OCI-LY7 (cell line): ENCODE data around the gene DCC. TPM values are rescaled to one million over a fixed set of nuclear protein-coding genes. Genes with fewer than 3 reads are reported as not detected.

Experiments
- BruUV-seq: library from RNA; stranded (reverse); fragments of 400-500 nt; replicated peaks from 2 replicates; lab custom pipeline; 2021; lab: Mats Ljungman, UMichigan
- CTCF ChIA-PET: fragments of 300-600 bp; sonication (Branson Sonifier 250); formaldehyde crosslinking; loops from one replicate; lab custom pipeline; 2022; ENCODE audit warnings: antibody characterized with exemption; ENCODE audit not compliant: unreplicated experiment; lab: Charles Lee
- POLR2A ChIA-PET: fragments of 300-600 bp; sonication (Branson Sonifier 250); formaldehyde crosslinking; loops from one replicate; lab custom pipeline; 2022; ENCODE audit warnings: antibody characterized with exemption; lab: Charles Lee
- DNase-seq: peaks from one replicate; pipeline ENCODE4 v3.0.0-alpha.2; 2015; ENCODE audit warnings: low spot score
- H2AFZ ChIP-seq: fragments of 200-600 bp; sonication (generic), shearing (Covaris generic); 2 replicates; pipeline ENCODE4 v1.6.1; 2014; ENCODE audit warnings: mild to moderate bottlenecking, antibody characterized with exemption, low read length, moderate library complexity
- H3K27ac ChIP-seq: fragments of 200-600 bp; sonication (generic); 2 replicates; pipeline ENCODE4 v1.5.1; 2014; ENCODE audit warnings: mixed run types, low read depth, mild to moderate bottlenecking, moderate library complexity, low read length, inconsistent platforms; ENCODE audit not compliant: poor library complexity, severe bottlenecking
- H3K36me3 ChIP-seq: fragments of 200-600 bp; sonication (generic); 2 replicates; pipeline ENCODE4 v1.6.1; 2014; ENCODE audit warnings: mild to moderate bottlenecking, antibody characterized with exemption, low read length, moderate library complexity, mixed read lengths; ENCODE audit not compliant: insufficient read depth
- H3K4me1 ChIP-seq: fragments of 200-600 bp; sonication (generic); 2 replicates; pipeline ENCODE4 v1.5.1; 2014; ENCODE audit warnings: mild to moderate bottlenecking, low read length; ENCODE audit not compliant: insufficient read depth, poor library complexity, severe bottlenecking
- H3K4me2 ChIP-seq: fragments of 200-600 bp; sonication (generic); 2 replicates; pipeline ENCODE4 v1.6.1; 2014; ENCODE audit warnings: mild to moderate bottlenecking, low read length
- H3K4me3 ChIP-seq: fragments of 200-600 bp; sonication (generic); 2 replicates; pipeline ENCODE4 v1.5.1; 2014; ENCODE audit warnings: mild to moderate bottlenecking, low read depth, low read length; ENCODE audit not compliant: poor library complexity, severe bottlenecking
- H3K79me2 ChIP-seq: fragments of 200-600 bp; sonication (generic); 2 replicates; pipeline ENCODE4 v1.6.1; 2016; ENCODE audit warnings: low read depth, mild to moderate bottlenecking, low read length, moderate library complexity, mixed read lengths; ENCODE audit not compliant: insufficient read depth
- H3K9me2 ChIP-seq: fragments of 200-600 bp; sonication (generic); 2 replicates; pipeline ENCODE4 v1.6.1; 2016; ENCODE audit warnings: mild to moderate bottlenecking, low read length, mixed read lengths; ENCODE audit not compliant: insufficient read depth
- H3K9me3 ChIP-seq: fragments of 200-600 bp; sonication (generic); 2 replicates; pipeline ENCODE4 v1.6.1; 2014; ENCODE audit warnings: mild to moderate bottlenecking, mixed run types, low read length, mixed read lengths
- H4K20me1 ChIP-seq: fragments of 200-600 bp; sonication (generic); 2 replicates; pipeline ENCODE4 v1.6.1; 2014; ENCODE audit warnings: mild to moderate bottlenecking, antibody characterized with exemption, low read length, moderate library complexity, mixed read lengths; ENCODE audit not compliant: insufficient read depth
- CTCF ChIP-seq: fragments of 200-600 bp; sonication (generic); conservative IDR thresholded peaks from 2 replicates; pipeline ENCODE4 v1.5.1; 2014; ENCODE audit warnings: mild to moderate bottlenecking, antibody characterized with exemption, low read length, moderate library complexity, mixed read lengths
- EZH2phosphoT487 ChIP-seq: fragments of 200-600 bp; sonication (generic); IDR thresholded peaks from 2 replicates; pipeline ENCODE4 v1.6.1; 2018; ENCODE audit warnings: low read depth, borderline replicate concordance, mild to moderate bottlenecking, mixed run types, antibody characterized with exemption, low read length, moderate library complexity, mixed read lengths
- intact Hi-C: fragments of 100-400 bp; cut with micrococcal nuclease; formaldehyde crosslinking; loops from one replicate; pipeline ENCODE4 v1.10.0; 2022; ENCODE audit not compliant: unreplicated experiment
- total RNA-seq, 2 experiments: library from RNA; depleted of rRNA in 1 of 2; stranded (reverse); fragments of >200 nt in 1 of 2; shearing (Covaris generic) in 1 of 2; gene quantifications; 2 replicates each; pipeline ENCODE4 v1.2.3, GENCODE V29; 2014 to 2022

The DCC gene
- total RNA-seq, 2 experiments from 2014 or later: not detected

GRCh38 chr18:52716973-52717372 is 377.0 kb downstream of the DCC start:
- no peaks in the 10 kb centered on the region for H3K9me2 ChIP-seq
- H3K27ac ChIP-seq: no peak overlapping the region
- CTCF ChIA-PET: no interaction called here
- H3K4me3 ChIP-seq: no peak overlapping the region
- POLR2A ChIA-PET: no interaction called here
- no peaks in the 10 kb centered on the region for H3K79me2 ChIP-seq
- no peaks in the 10 kb centered on the region for H3K4me1 ChIP-seq
- H3K4me2 ChIP-seq: no peak overlapping the region
- DNase-seq: no peak
- TF ChIP-seq EZH2phosphoT487 (no peak), CTCF (no peak)
- intact Hi-C loops: no loop called here
- no peaks in the 10 kb centered on the region for H3K9me3 ChIP-seq
- H3K36me3 ChIP-seq: no peaks in the 10 kb centered on the region
- no peaks in the 10 kb centered on the region for H4K20me1 ChIP-seq
- H2AFZ ChIP-seq: no peak overlapping the region
- no TSS peak for BruUV-seq

- no peak overlapping the region for H3K27ac ChIP-seq
- no TSS peak for BruUV-seq
- H3K4me3 ChIP-seq: no peak overlapping the region
- CTCF ChIA-PET: no interaction called here
- POLR2A ChIA-PET: no interaction called here
- H3K4me2 ChIP-seq: no peak overlapping the region
- no peaks in the 10 kb centered on the region for H3K4me1 ChIP-seq
- H3K79me2 ChIP-seq: no peaks in the 10 kb centered on the region
- no peak for DNase-seq
- no peaks in the 10 kb centered on the region for H3K36me3 ChIP-seq
- H3K9me2 ChIP-seq: no peaks in the 10 kb centered on the region
- no peak for TF ChIP-seq EZH2phosphoT487
- no peak for TF ChIP-seq CTCF
- H2AFZ ChIP-seq: no peak overlapping the region
- H4K20me1 ChIP-seq: no peaks in the 10 kb centered on the region
- H3K9me3 ChIP-seq: no peaks in the 10 kb centered on the region
- intact Hi-C loops: no loop called here
Measured at GRCh38 chr18:52722904-52723303, 382.9 kb downstream of the DCC start.

GRCh38 chr18:52723550-52723970 is 383.6 kb downstream of the DCC start:
- Histone ChIP-seq H3K79me2 (no peaks in the 10 kb centered on the region), H3K9me3 (no peaks in the 10 kb centered on the region), H3K4me2 (no peak overlapping the region), H2AFZ (no peak overlapping the region), H3K36me3 (no peaks in the 10 kb centered on the region), H3K4me1 (no peaks in the 10 kb centered on the region), H3K27ac (no peak overlapping the region), H3K4me3 (no peak overlapping the region), H4K20me1 (no peaks in the 10 kb centered on the region), H3K9me2 (no peaks in the 10 kb centered on the region)
- ChIA-PET CTCF (no interaction called here), POLR2A (no interaction called here)
- intact Hi-C loops: no loop called here
- DNase-seq: no peak
- TF ChIP-seq CTCF (no peak), EZH2phosphoT487 (no peak)
- no TSS peak for BruUV-seq
